Type B pancreatic cell (in vitro differentiated cells): ENCODE data around the gene MPHOSPH9. TPM values are rescaled to one million over a fixed set of nuclear protein-coding genes. Genes with fewer than 3 reads are reported as not detected.

Source experiments
- DNase-seq: peaks from one replicate; pipeline ENCODE4 v3.0.0; 2021; ENCODE audit warnings: mixed read lengths; ENCODE audit not compliant: unreplicated experiment; ENCODE audit errors: extremely low spot score
- H3K27ac Mint-ChIP-seq: 2 replicates; pipeline ENCODE4 v1.8.0; 2021; ENCODE audit warnings: mild to moderate bottlenecking, mixed read lengths
- H3K27me3 Mint-ChIP-seq: 2 replicates; pipeline ENCODE4 v1.8.0; 2021; ENCODE audit warnings: mixed read lengths
- H3K36me3 Mint-ChIP-seq: 2 replicates; pipeline ENCODE4 v1.8.0; 2021; ENCODE audit warnings: mixed read lengths
- H3K4me1 Mint-ChIP-seq: one replicate; pipeline ENCODE4 v1.8.0; 2021; ENCODE audit warnings: mixed read lengths; ENCODE audit not compliant: unreplicated experiment
- H3K4me3 Mint-ChIP-seq: 2 replicates; pipeline ENCODE4 v1.8.0; 2021; ENCODE audit warnings: mild to moderate bottlenecking, mixed read lengths
- H3K9me3 Mint-ChIP-seq: 2 replicates; pipeline ENCODE4 v1.8.0; 2021; ENCODE audit warnings: mixed read lengths
- total RNA-seq: library from RNA; stranded (reverse); gene quantifications from 2 replicates; pipeline ENCODE4 v1.2.1, GENCODE V29; 2021; ENCODE audit warnings: low replicate concordance
- TF ChIP-seq, protein P1 (sequence below): fragments of 200-600 bp; sonication (generic); conservative IDR thresholded peaks from 2 replicates; pipeline ENCODE4 v1.5.0; 2021; ENCODE audit warnings: antibody characterized with exemption, mild to moderate bottlenecking

Gene MPHOSPH9
- total RNA-seq, 1 donor from 2014 or later, result 52.3 TPM

GRCh38 chr12:123152833-123153232 lies 80.1 kb downstream of the MPHOSPH9 start:
- no peaks in the 10 kb centered on the region for H3K36me3 Mint-ChIP-seq
- peaks cover 26% of the 10 kb centered on the region for H3K27me3 Mint-ChIP-seq
- peaks cover 17% of the 10 kb centered on the region for H3K4me1 Mint-ChIP-seq
- H3K27ac Mint-ChIP-seq, result no peak overlapping the region
- no peaks in the 10 kb centered on the region for H3K9me3 Mint-ChIP-seq
- TF ChIP-seq, protein P1, sequence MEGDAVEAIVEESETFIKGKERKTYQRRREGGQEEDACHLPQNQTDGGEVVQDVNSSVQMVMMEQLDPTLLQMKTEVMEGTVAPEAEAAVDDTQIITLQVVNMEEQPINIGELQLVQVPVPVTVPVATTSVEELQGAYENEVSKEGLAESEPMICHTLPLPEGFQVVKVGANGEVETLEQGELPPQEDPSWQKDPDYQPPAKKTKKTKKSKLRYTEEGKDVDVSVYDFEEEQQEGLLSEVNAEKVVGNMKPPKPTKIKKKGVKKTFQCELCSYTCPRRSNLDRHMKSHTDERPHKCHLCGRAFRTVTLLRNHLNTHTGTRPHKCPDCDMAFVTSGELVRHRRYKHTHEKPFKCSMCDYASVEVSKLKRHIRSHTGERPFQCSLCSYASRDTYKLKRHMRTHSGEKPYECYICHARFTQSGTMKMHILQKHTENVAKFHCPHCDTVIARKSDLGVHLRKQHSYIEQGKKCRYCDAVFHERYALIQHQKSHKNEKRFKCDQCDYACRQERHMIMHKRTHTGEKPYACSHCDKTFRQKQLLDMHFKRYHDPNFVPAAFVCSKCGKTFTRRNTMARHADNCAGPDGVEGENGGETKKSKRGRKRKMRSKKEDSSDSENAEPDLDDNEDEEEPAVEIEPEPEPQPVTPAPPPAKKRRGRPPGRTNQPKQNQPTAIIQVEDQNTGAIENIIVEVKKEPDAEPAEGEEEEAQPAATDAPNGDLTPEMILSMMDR, result no peak
- H3K4me3 Mint-ChIP-seq, result peak overlapping the region; percentile 88
- DNase-seq, result no peak

DNA sequence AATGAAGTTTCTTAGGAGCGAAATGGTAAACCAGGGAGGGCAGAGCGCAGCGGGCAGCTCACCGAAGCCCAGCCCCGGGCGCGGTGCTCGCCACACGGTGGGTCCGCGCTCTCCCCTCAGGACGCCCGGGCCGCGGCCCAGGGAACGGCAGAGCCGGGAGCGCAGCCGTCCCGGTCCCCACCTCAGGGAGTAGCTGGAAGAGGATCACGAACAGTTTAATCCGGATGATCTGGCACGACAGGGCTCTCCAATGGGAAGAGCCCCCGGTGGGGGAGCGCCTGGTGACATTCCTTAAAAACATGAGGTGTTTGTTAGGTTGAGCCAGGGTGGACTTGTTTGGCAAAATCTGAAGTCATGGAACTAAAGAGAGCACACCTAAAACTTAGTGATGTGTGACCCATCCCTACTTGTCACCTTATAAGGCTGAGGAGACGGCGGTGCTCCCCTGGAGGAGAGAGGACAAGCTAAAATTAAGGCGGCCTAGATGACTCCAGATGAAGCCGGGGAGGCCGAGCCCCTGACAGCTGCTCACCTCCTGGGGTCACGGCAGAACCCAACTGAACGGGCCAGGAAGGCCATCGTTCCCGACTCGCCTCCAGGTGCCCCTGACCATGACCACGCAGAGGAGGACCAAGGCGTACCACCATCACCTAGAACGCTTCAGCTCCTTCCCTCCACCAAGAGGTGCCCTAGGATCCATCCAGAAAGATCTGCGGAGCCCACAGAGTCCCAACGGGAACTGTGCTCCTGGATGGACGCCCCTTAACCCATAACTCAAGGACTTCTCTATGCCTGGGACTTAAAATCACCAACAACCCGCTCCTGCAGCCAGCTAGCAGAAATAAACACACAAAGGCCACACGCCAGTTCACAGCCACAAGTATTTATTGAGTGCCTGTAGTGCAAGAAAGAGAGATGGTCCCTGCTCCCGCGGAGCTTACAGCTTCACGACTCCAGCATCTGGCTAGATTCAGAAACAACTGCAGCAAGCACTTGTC lies 81.2 kb downstream of the MPHOSPH9 start:
- Mint-ChIP-seq H3K9me3 (no peaks in the 10 kb centered on the region), H3K36me3 (no peaks in the 10 kb centered on the region), H3K4me3 (peak overlapping the region; percentile 88), H3K27ac (peak overlapping the region; percentile 41), H3K4me1 (peaks cover 17% of the 10 kb centered on the region), H3K27me3 (peaks cover 34% of the 10 kb centered on the region)
- TF ChIP-seq, protein P1, result no peak
- DNase-seq, result no peak

DNA sequence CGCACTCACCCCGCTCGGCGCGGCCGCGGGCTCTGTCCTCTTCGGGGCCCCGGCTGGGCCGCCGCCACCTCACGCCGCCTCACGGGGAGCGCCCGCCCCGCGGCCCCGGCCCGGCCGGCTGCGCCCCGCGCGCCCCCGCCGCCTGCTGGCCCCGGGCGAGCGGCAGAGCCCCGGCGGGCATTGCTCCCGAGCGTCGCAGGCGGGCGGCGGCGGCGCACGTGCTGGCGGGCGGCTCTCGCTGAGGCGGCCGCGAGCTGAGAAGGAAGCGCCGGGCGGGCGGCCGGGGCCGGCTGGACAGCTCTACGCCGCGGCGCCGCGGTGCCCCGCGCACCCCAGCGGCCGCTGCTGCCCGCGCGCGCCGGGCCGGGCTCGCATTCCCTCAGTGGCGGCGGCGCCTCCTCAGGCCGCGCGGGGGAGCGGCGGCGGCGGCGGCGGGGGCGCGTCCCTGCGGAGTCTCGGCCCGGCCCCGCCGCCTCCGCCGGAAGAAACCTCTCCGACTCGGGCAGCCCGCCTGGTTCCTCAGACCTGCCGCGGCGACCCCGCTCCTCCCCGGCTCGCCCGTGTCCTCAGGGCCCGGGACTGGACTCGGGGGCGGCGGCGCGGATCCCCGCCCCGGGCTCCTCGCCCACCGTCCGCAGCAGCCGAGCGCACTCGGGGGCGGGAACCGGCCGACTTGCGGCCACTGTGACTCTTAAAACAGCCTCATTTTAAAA lies 82.0 kb downstream of the MPHOSPH9 start, which contains the start of gene PITPNM2:
TSS of gene PITPNM2 (minus strand) at position 347 of the 713 bp plus-strand sequence. CDS start 116,500 bp downstream, outside the sequence.
- Mint-ChIP-seq H3K9me3 (no peaks in the 10 kb centered on the region), H3K4me3 (peak within 1 kb of the TSS; percentile 88), H3K36me3 (no peaks in the 10 kb centered on the region), H3K27ac (peak within 1 kb of the TSS; percentile 41), H3K27me3 (peaks cover 34% of the 10 kb centered on the region), H3K4me1 (peaks cover 17% of the 10 kb centered on the region)
- TF ChIP-seq, protein P1, result peak; percentile 45
- no peak for DNase-seq

- H3K27me3 Mint-ChIP-seq, result peaks cover 34% of the 10 kb centered on the region
- no peaks in the 10 kb centered on the region for H3K36me3 Mint-ChIP-seq
- H3K4me1 Mint-ChIP-seq, result peaks cover 17% of the 10 kb centered on the region
- no peak for DNase-seq
- TF ChIP-seq, protein P1, result no peak
- peaks cover 4% of the 10 kb centered on the region for H3K9me3 Mint-ChIP-seq
- peak overlapping the region; percentile 34 for H3K27ac Mint-ChIP-seq
- peak overlapping the region; percentile 82 for H3K4me3 Mint-ChIP-seq
Measured at GRCh38 chr12:123150275-123150743, 82.6 kb downstream of the MPHOSPH9 start.

DNA sequence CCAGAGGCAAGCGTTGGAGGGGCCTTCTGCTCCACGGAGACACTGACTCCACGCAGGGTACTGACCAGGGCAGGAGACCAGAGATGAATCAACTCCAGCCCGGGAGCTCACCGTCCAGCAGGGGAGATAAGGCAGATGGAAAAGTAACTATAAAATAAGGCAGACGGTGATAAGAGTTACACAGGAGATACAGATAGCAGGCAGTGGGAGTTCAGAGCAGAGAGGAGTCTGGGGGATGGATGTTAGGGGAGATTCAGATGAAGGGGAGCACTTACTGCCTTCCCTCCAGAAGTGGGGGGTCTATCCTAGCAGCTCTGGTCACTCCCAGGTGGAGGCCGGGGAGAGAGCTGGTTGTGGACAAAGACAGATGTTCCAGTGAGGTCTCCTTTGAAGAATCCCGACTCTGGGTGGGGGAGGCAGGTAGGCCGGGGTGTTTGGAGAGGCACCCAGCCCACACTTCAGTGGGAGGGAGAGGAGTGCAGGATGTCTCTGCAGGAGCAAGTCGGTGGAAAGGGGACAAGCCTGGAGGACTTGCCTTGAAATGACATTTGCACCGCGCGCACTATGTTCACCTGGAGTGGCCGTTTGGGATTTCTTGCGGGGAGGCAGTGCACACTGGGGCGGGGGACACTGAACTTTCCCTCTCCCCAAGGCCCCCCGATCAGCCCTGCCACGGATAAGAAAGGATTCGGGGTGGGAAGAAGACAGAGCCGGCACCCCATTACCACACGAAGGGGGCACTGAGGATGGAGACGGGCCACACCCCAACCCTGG lies 83.3 kb downstream of the MPHOSPH9 start:
- H3K27ac Mint-ChIP-seq, result peak overlapping the region; percentile 34

More for the DNA sequence above, 83.3 kb downstream of the MPHOSPH9 start:
- Mint-ChIP-seq H3K27me3 (peaks cover 34% of the 10 kb centered on the region), H3K4me1 (peaks cover 17% of the 10 kb centered on the region), H3K36me3 (no peaks in the 10 kb centered on the region), H3K4me3 (peak overlapping the region; percentile 82), H3K9me3 (peaks cover 4% of the 10 kb centered on the region)
- TF ChIP-seq, protein P1, result no peak
- DNase-seq, result no peak
